Astrocyte (in vitro differentiated cells and primary cell): ENCODE data around the gene PHF21B.

Source experiments
- EZH2 ChIP-seq: IDR thresholded peaks from 2 replicates; pipeline ENCODE4 v1.6.1; 2012; ENCODE audit warnings: mild to moderate bottlenecking, low read length, inconsistent platforms; ENCODE audit not compliant: insufficient read depth
- TF ChIP-seq, protein P1 (sequence below): IDR thresholded peaks from 2 replicates; pipeline ENCODE4 v1.5.1; 2011; ENCODE audit warnings: low read depth, mild to moderate bottlenecking, inconsistent platforms, low read length, moderate library complexity; ENCODE audit not compliant: insufficient read depth

DNA sequence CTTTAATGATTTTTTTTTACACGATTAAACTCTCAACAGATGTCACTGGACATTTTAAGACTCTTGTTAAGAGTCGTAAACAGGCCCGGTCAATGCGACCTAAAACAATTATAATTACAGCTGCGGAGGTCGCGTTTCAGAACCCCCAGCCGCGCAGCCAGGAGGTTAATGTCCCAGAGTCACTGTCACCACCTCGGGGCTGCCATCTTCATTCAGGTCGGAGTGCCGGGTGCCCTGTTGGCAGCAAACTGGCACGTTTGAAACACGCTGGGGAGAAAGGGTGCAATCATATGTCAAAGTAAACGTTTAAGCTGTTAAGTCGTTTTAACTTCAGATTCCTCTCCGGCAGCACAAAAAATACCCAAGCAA lies 711 bp upstream of the PHF21B start:
- no peak for TF ChIP-seq EZH2
- TF ChIP-seq, protein P1, sequence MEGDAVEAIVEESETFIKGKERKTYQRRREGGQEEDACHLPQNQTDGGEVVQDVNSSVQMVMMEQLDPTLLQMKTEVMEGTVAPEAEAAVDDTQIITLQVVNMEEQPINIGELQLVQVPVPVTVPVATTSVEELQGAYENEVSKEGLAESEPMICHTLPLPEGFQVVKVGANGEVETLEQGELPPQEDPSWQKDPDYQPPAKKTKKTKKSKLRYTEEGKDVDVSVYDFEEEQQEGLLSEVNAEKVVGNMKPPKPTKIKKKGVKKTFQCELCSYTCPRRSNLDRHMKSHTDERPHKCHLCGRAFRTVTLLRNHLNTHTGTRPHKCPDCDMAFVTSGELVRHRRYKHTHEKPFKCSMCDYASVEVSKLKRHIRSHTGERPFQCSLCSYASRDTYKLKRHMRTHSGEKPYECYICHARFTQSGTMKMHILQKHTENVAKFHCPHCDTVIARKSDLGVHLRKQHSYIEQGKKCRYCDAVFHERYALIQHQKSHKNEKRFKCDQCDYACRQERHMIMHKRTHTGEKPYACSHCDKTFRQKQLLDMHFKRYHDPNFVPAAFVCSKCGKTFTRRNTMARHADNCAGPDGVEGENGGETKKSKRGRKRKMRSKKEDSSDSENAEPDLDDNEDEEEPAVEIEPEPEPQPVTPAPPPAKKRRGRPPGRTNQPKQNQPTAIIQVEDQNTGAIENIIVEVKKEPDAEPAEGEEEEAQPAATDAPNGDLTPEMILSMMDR: no peak
